KG1 (cell line): ENCODE results near the gene VAT1L.

Experiments used
- DNase-seq: peaks from one replicate; lab custom pipeline; 2025; lab: John Stamatoyannopoulos, UW

Gene VAT1L

GRCh38 chr16:77782694-77783093, 5.7 kb upstream of the VAT1L start:
- no peak for DNase-seq

DNA sequence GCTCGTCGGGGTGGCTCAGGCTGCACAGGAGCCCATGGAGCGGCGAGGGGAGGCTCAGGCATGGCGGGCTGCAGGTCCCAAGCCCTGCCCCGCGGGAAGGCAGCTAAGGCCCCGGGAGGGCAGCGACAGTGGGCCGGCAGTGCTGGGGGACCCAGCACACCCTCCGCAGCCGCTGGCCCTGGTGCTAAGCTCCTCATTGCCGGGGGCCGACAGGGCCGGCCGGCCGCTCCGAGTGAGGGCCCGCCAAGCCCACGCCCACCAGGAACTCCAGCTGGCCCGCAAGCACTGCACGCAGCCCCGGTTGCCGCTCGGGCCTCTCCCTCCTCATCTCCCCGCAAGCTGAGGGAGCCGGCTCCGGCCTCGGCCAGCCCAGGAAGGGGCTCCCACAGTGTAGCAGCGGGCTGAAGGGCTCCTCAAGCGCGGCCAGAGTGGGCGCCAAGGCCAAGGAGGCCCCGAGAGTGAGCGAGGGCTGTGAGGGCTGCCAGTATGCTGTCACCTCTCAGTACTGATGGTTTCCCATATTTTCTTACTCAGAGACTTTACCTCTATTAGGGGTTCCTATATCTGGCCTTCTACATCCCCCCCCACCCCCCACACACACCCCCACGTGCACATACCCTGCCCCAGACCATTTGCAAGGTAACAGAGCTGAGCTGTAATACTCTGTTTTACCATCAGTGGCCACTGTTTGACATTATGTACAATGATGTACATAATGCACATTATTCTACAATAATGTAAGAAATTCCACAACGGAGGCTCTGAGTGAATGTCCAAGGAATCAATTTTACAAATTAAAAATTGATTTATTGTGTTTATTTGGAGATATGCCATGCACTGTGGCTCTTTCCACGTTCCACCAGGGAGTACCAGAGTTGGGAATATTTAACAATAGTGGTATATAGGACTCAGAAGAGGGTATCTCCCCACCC, 3.7 kb upstream of the VAT1L start:
- DNase-seq, result no peak

DNA sequence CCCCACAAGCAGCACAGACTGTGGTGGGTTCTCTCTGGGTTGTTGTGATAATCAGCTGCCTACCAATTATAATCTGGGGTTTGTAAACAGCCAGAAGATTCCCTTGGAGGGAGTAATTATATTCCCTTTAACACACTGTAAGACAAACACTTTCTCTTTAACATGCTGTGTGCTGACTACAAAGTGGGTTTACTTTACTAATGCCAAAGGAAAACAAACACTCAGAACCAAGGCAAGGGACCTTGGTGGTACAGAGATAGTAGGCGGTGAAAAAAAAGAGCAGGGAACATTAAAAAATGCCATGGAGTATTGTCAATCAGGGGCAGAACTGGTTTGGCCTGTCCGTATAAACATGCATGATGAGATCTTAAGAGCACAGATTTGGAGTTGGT, 3.0 kb upstream of the VAT1L start:
- no peak for DNase-seq

- no peak for DNase-seq
Measured at GRCh38 chr16:77786186-77786847, 2.0 kb upstream of the VAT1L start.

- no peak for DNase-seq
Measured at GRCh38 chr16:77787452-77787851, 912 bp upstream of the VAT1L start.

DNA sequence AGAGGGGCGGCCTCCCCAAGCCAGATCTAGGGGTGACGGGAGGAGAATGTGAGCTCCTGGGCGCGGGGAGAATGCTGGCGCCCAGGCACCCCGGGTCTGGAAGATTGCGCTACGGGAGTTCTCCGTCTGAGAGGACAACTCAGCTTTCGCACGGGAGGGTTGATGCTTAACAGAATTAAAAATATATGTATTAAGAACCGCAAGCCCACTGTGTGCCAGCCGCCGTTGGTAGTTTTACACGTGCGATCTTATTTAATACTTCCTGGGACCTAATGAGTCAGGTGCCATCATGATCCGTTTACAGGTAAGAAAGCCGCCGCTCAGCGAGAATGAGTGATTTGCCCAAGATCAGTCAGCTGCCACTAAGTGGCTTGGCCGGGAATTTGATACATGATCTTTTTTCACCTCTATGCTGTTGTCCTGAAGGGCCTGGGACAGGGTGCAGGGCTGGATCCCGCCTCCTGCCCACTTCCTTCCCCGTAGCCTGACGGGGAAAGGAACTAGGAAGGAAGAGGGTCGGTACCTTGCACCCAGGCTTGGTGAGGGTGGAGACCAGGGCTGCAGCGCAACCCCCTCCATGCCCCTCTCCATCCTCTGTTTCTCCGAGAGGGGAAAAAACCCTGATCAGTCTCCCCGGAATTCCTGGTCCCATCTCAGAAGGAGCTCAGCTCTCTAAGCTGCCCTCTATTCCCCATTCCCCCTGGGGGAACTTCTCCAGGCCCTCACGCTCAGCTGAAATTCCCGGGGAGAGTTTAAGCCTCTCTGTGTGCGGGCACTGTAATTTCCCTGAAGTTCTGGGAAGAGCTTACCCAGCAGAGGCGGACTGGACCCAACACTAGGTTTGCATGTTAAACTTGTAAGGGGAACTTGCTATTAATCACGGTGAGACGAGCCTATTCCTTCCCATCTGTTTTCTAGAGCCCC, 983 bp downstream of the VAT1L start:
- DNase-seq, result no peak

- no peak for DNase-seq
Measured at GRCh38 chr16:77790009-77790372, 1.6 kb downstream of the VAT1L start.

DNA sequence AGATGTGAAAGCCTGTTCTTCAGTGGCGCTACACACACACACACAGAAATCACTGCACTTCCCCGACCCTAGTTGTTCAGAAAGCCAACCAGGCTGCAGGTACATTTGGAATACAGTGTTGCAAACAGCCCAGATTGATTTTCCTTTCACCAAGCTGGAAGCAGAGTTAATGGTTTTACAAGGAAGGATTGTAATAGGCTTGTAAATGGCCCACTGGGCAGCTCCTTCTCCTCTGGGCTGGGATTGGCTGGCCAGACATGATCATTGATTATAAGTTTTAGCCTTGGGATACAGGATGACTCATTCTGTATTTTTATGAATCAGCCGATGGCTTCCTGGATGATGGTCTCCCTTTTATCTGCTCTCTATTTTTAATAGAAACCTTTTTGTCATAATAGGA, 2.5 kb downstream of the VAT1L start:
- no peak for DNase-seq

DNA sequence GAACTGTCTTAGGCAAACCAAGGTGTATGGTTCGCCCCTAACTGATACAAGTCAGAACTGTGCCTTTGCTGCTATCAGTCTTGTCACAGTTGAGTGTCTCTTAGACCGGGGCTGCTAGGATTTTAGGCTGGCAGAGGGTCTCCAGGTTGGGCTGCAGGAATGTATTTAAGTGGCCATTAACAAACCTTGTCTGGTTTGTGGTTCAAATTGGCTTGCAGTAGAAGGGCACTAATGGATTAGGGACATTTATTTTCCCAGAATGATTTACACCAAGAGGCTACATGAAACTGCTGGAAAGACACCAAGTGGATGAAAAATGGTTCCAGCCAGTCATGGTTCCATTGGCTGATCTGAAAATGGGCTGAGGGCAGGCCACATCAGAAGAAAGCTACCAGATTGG, 5.1 kb downstream of the VAT1L start:
- DNase-seq, result no peak

DNA sequence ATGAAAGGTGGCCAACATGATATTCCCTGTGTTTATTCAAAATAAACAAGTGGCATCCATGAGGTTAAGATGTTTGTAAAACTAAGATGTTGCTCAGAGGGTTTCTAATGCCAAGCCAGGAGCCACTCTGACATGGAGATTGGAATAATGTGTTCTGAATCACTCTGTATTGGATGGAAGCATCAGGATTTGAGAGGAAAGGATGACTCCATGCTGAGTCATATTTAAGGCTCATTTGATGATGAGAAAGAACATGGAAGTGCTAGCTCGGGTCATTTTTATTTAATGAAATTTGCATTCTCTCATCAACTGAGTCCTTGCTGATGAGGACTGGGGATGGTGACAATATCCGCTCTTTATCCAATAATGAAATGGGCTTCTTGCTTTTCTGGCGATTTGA, 6.2 kb downstream of the VAT1L start:
- no peak for DNase-seq

- no peak for DNase-seq
Measured at GRCh38 chr16:77801817-77802216, 13.5 kb downstream of the VAT1L start.

DNA sequence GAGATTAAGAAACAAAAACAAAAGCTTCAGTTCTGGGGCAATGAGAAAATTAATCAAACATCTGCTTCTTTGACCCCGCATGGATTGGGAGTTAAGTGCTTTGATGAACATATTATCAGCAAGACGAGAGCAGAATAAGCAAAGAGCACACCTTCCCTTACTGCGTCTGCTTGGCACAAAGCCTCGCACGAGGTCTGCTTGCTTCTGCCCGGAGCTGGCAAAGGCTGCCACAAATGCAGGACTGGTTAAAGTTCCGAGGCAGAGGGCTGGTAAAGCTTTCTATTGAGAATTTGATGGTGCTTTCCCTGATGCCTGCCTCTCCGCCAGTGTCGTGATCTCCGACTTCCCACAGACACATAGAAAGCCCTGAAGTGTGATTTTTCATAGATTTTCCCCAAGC, 17.0 kb downstream of the VAT1L start:
- DNase-seq, result no peak

- DNase-seq, result no peak
Measured at GRCh38 chr16:77807021-77807420, 18.7 kb downstream of the VAT1L start.

- DNase-seq, result no peak
Measured at GRCh38 chr16:77812856-77813500, 24.6 kb downstream of the VAT1L start.

- no peak for DNase-seq
Measured at GRCh38 chr16:77816293-77816692, 27.9 kb downstream of the VAT1L start.

DNA sequence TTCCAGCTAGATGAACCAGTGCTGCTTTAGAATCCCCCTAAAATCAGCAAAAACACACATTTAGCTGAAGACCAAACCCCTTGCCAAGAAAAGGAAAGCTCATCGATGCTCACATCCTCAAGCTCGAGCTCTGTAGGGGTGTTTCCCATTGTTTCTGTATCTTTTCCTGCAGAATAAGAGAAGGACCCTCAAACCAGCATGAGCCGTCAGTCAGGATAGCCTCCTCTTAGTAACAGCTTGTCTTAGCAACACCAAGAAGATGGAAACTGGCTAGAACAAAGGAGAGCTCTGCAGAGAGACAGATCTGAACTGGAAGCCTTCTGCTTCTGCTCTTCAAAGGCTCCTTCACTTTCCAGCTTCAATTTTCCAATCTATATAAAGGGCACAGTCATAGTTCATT, 32.0 kb downstream of the VAT1L start:
- no peak for DNase-seq

DNA sequence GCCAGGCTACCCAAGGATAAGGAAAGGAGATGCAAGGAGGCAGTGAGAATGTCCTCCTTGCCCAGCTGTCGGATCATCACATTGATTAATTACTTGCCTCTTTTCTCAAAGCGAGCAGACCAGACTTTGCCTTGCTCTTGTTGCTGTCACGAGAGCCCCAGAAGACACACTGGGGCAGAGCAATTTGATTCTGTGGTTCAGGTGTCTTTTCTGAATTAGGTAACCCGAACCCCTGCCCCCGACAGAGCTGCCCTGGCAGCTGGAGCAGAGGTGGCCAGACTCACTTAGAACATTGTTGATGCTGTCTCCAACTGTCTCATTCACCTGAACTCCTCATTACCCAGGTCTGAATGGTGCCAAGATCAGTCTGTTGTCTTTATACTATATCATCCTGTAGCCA, 34.3 kb downstream of the VAT1L start:
- DNase-seq, result no peak

DNA sequence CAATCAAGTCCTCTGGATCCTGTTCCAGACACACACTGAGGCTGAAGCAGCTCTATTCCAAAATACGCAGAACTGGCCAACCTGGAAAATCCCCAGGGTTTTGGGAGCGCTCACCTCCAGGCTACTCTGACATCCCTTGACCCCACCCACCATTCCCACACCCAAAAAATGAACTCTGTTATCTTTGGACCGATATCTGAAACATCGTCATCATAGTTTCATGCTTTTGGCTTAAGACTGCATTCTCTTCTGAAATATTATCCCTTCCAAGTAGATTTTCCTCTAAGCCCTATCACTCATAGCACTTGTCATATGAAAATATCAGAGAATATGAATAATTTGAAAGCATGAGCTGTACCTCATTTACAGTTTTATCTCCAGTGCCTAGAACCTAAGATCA, 34.7 kb downstream of the VAT1L start:
- DNase-seq, result no peak

GRCh38 chr16:77825196-77825595, 36.8 kb downstream of the VAT1L start:
- DNase-seq, result no peak

DNA sequence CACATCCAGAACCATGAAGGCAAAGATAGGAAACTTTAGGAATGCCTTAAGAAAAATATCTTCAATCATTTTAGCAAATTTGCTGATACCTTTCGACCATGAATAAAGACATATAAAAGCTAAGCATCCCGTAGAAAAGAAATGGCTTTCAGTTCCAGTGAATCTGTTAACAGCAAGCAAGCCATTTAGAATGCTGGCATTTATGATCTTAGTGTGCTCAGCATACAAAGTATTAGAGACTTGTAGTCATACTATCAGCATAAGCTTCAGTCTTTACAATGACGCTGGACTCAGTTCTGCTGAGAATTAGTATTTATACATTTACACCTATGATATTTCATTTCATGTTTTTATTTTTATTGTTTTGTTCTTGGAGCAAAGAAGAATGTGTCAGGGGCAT, 38.7 kb downstream of the VAT1L start:
- DNase-seq, result no peak

- no peak for DNase-seq
Measured at GRCh38 chr16:77833921-77834634, 45.7 kb downstream of the VAT1L start.
